ENCODE data around the gene RARA. TPM values are rescaled to one million over a fixed set of nuclear protein-coding genes. Genes with fewer than 3 reads are reported as not detected.

The RARA gene
- total and polyA plus RNA-seq, 2 of the 4 experiments (the other 2 are of a cell fraction), result 9.0 to 12.7 TPM

DNA sequence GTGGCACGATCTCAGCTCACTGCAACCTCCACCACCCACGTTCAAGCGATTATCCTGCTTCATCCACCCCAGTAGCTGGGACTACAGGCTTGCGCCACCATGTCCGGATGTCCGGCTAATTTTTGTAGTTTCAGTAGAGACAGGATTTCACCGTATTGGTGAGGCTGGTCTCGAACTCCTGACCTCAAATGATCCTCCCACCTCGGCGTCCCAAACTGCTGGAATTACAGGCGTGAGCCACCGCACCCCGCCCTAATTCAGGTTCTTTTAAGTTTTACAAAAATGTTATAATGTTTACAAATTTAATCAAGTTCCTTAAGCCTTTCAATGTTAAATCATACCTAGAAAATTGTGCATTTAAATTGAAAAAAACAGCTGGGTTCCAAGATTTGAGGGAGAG is 68.9 kb downstream of the RARA start:
- dilution Hi-C loops (cut with HindIII; ENCODE audit: low sequenced_read_pairs, unreplicated experiment) (no loop called here), in situ Hi-C loops (cut with MboI; ENCODE audit: low sequenced_read_pairs) (no loop called here), intact Hi-C loops (cut with micrococcal nuclease) (no loop called here)
- no peak for ATAC-seq (ENCODE audit: low read depth)
- H4K5ac ChIP-seq (ENCODE audit: low read depth, low read length), result no peak overlapping the region
- no peak overlapping the region for H2BK5ac ChIP-seq (ENCODE audit: low read depth, low read length, poor library complexity, severe bottlenecking)
- no peak overlapping the region for H2AFZ ChIP-seq (replicated peaks; ENCODE audit: low read length, poor library complexity)
- no peaks in the 10 kb centered on the region for H3K79me1 ChIP-seq (ENCODE audit: low read depth in 1 of 2, low read length in 2 of 2)
- CTCF ChIA-PET, result interaction anchor here (1.2 kb wide), 1 partner anchor 21 kb away, joined by 3 read pairs; no protein-coding TSS in a partner anchor
- no peaks in the 10 kb centered on the region for H3K27me3 ChIP-seq (ENCODE audit: control insufficient read depth, insufficient read depth, low read length)
- H3K14ac ChIP-seq (replicated peaks; ENCODE audit: low read depth, low read length), result no peak overlapping the region
- H3K4ac ChIP-seq (ENCODE audit: low read depth, low read length), result no peak overlapping the region
- POLR2A ChIA-PET (ENCODE audit: unreplicated experiment), result no interaction called here
- H3K56ac ChIP-seq (ENCODE audit: extremely low read depth, insufficient read depth, low read length), result no peak overlapping the region
- 0 out of 2 replicates have a peak, but pooled peaks cover 2% of the 10 kb centered on the region for H3K9me3 ChIP-seq (ENCODE audit: control insufficient read depth, insufficient read depth, low read length)
- DNase-seq, result no peak
- no peak overlapping the region for H3K18ac ChIP-seq (ENCODE audit: low read depth, low read length)
- no peak overlapping the region for H2BK20ac ChIP-seq (ENCODE audit: low read depth, low read length)
- H2AK5ac ChIP-seq (ENCODE audit: low read depth, low read length), result no peak overlapping the region
- H3K4me3 ChIP-seq (ENCODE audit: insufficient read depth, low read depth, low read length), result no peak overlapping the region
- H3K4me2 ChIP-seq (ENCODE audit: low read depth, low read length), result no peak overlapping the region
- no peak overlapping the region for H3K27ac ChIP-seq (ENCODE audit: insufficient read depth, low read length)
- H3K4me1 ChIP-seq (ENCODE audit: control insufficient read depth, insufficient read depth, low read length), result no peaks in the 10 kb centered on the region
- H3K36me3 ChIP-seq (ENCODE audit: control insufficient read depth, insufficient read depth, low read length), result no peaks in the 10 kb centered on the region
- H2BK120ac ChIP-seq (ENCODE audit: low read depth, low read length), result no peak overlapping the region
- no peak overlapping the region for H4K91ac ChIP-seq (ENCODE audit: insufficient read depth, low read depth, low read length)
- H4K20me1 ChIP-seq (ENCODE audit: insufficient read depth, low read length), result no peaks in the 10 kb centered on the region
- no peaks in the 10 kb centered on the region for H3K9me1 ChIP-seq (ENCODE audit: insufficient read depth, low read length)
- TF ChIP-seq RFX5 (IDR thresholded peaks at IDR 0.05; ENCODE audit: low read depth, low read length) (no peak), NFE2L2 (IDR thresholded peaks at IDR 0.05; ENCODE audit: low read depth, low read length) (no peak), POLR2A (IDR thresholded peaks at IDR 0.05; ENCODE audit: low read depth, low read length) (no peak), FOS (IDR thresholded peaks at IDR 0.05; ENCODE audit: low read depth, low read length) (no peak), CTCF (conservative IDR thresholded peaks at IDR 0.05; ENCODE audit: low read depth, low read length) (no peak), MXI1 (IDR thresholded peaks at IDR 0.05; ENCODE audit: borderline replicate concordance, low read depth, low read length) (no peak), MAZ (IDR thresholded peaks at IDR 0.05; ENCODE audit: borderline replicate concordance, low read depth, low read length) (no peak), RAD21 (IDR thresholded peaks at IDR 0.05; ENCODE audit: low read length) (no peak), CEBPB (IDR thresholded peaks at IDR 0.05; ENCODE audit: low read depth, low read length) (no peak), MAFK (IDR thresholded peaks at IDR 0.05; ENCODE audit: low read depth, low read length) (no peak)
- BruUV-seq (replicated peaks), result no TSS peak
- no peak overlapping the region for H2BK15ac ChIP-seq (ENCODE audit: low read depth, low read length)
- H3K23ac ChIP-seq (ENCODE audit: low read depth, low read length), result no peak overlapping the region
- no peak overlapping the region for H4K8ac ChIP-seq (ENCODE audit: low read depth in 2 of 2, low read length in 2 of 2)
- H2AK9ac ChIP-seq (replicated peaks; ENCODE audit: low read depth, low read length, poor library complexity), result no peak overlapping the region
- no peak overlapping the region for H3K9ac ChIP-seq (ENCODE audit: low read depth, low read length)
- no CpG with 5 or more reads among the region's 13 CpGs for WGBS, 2 experiments (ENCODE audit: extremely low coverage in 2 of 2, insufficient read length in 1 of 2)

Data from IMR-90 (cell line).